SK-N-SH (cell line): ENCODE measurements around the gene SKIDA1. TPM values are rescaled to one million over a fixed set of nuclear protein-coding genes. Genes with fewer than 3 reads are reported as not detected.
"Not testable (repeated sequence)": the region's sequence is repeated elsewhere in the genome, so short reads cannot be mapped to it uniquely, and the experiment has no call there.

Experiments used
- CTCF ChIA-PET: fragments of 300-600, 350-600 bp; formaldehyde crosslinking; extraction: SDS; loops from one replicate; lab custom pipeline; 2021; lab: Yijun Ruan, JAX
- POLR2A ChIA-PET: fragments of 350-600 bp; sonication (Branson Sonifier 250); formaldehyde crosslinking; extraction: SDS; loops from one replicate; lab custom pipeline; 2020; ENCODE audit warnings: antibody characterized with exemption, inconsistent platforms; lab: Yijun Ruan, JAX
- DNase-seq: peaks from one replicate; pipeline ENCODE4 v3.0.0; 2012
- H2AFZ ChIP-seq: fragments of 200-600 bp; sonication (generic); 2 replicates; pipeline ENCODE4 v1.8.1; 2016; ENCODE audit warnings: antibody characterized with exemption, mild to moderate bottlenecking, low read depth
- H3F3A ChIP-seq: fragments of 200-600 bp; sonication (generic); replicated peaks from 2 replicates; pipeline ENCODE3; 2016; ENCODE audit warnings: antibody characterized with exemption, mild to moderate bottlenecking; ENCODE audit not compliant: insufficient read depth
- H3K27ac ChIP-seq, 2 experiments: fragments of 200-500 bp in 1 of 2; fragments of 200-600 bp in 1 of 2; sonication (Bioruptor generic) in 1 of 2; sonication (generic), shearing (Covaris generic) in 1 of 2; 2 replicates each; pipeline versions ENCODE4 v1.5.1 to v1.6.1; 2014 to 2016; ENCODE audit warnings: low read depth in 2 of 2, inconsistent platforms in 1 of 2, low read length in 1 of 2, mild to moderate bottlenecking in 1 of 2, mixed read lengths in 1 of 2
- H3K27me3 ChIP-seq: fragments of 200-600 bp; sonication (generic), shearing (Covaris generic); 2 replicates; pipeline ENCODE4 v1.6.1; 2016; ENCODE audit warnings: mixed run types; ENCODE audit not compliant: insufficient read depth
- H3K36me3 ChIP-seq, 2 experiments: fragments of 200-500 bp in 1 of 2; fragments of 200-600 bp in 1 of 2; sonication (Bioruptor generic) in 1 of 2; sonication (generic) in 1 of 2; replicated peaks in 1 of 2; 2 replicates each; pipeline versions ENCODE3 to v1.5.1; 2014 to 2016; ENCODE audit warnings: low read length in 1 of 2, mild to moderate bottlenecking in 1 of 2; ENCODE audit not compliant: insufficient read depth in 2 of 2, control insufficient read depth in 1 of 2
- H3K4me1 ChIP-seq, 2 experiments: fragments of 200-500 bp in 1 of 2; fragments of 200-600 bp in 1 of 2; sonication (Bioruptor generic) in 1 of 2; sonication (generic), shearing (Covaris generic) in 1 of 2; 2 replicates each; pipeline versions ENCODE4 v1.5.1 to v1.6.1; 2014 to 2016; ENCODE audit warnings: low read depth in 1 of 2, low read length in 1 of 2, mixed run types in 1 of 2; ENCODE audit not compliant: insufficient read depth in 2 of 2, control insufficient read depth in 1 of 2
- H3K4me2 ChIP-seq: fragments of 200-600 bp; sonication (generic), shearing (Covaris generic); 2 replicates; pipeline ENCODE4 v1.6.1; 2017; ENCODE audit warnings: mixed run types
- H3K4me3 ChIP-seq, 2 experiments: fragments of 200-500 bp in 1 of 2; fragments of 200-600 bp in 1 of 2; sonication (Bioruptor generic) in 1 of 2; sonication (generic), shearing (Covaris generic) in 1 of 2; 2 replicates each; pipeline versions ENCODE4 v1.5.1 to v1.8.1; 2014 to 2016; ENCODE audit warnings: low read depth in 2 of 2, inconsistent platforms in 1 of 2, low read length in 1 of 2, mild to moderate bottlenecking in 1 of 2, mixed read lengths in 1 of 2, moderate library complexity in 1 of 2
- H3K79me2 ChIP-seq: fragments of 200-600 bp; sonication (generic); 2 replicates; pipeline ENCODE4 v1.8.1; 2017; ENCODE audit warnings: mild to moderate bottlenecking; ENCODE audit not compliant: insufficient read depth
- H3K9ac ChIP-seq: fragments of 200-600 bp; sonication (generic); 2 replicates; pipeline ENCODE4 v1.6.1; 2017; ENCODE audit warnings: mixed run types
- H3K9me2 ChIP-seq: fragments of 200-600 bp; sonication (generic); 2 replicates; pipeline ENCODE4 v1.6.1; 2017; ENCODE audit warnings: mixed run types
- H3K9me3 ChIP-seq: fragments of 200-600 bp; sonication (generic); 2 replicates; pipeline ENCODE4 v1.6.1; 2017; ENCODE audit warnings: mixed run types, mild to moderate bottlenecking, moderate library complexity
- H4K20me1 ChIP-seq: fragments of 200-600 bp; sonication (generic); 2 replicates; pipeline ENCODE4 v1.6.1; 2017; ENCODE audit warnings: mild to moderate bottlenecking, mixed run types; ENCODE audit not compliant: insufficient read depth
- CHD2 ChIP-seq: fragments of 150-350 bp; IDR thresholded peaks from 2 replicates; pipeline ENCODE4 v1.6.1; 2018; ENCODE audit warnings: low read length; ENCODE audit not compliant: partially characterized antibody
- CTCF ChIP-seq: fragments of 200-600 bp; sonication (generic); IDR thresholded peaks from 2 replicates; pipeline ENCODE4 v1.6.1; 2017; ENCODE audit warnings: antibody characterized with exemption, mild to moderate bottlenecking, moderate library complexity
- EP300 ChIP-seq, 2 experiments: IDR thresholded peaks; 2 replicates each; pipeline versions ENCODE4 v1.4.0 to v1.6.1; 2012; ENCODE audit warnings: borderline replicate concordance in 1 of 2, low read depth in 1 of 2, low read length in 1 of 2
- FOSL2 ChIP-seq: IDR thresholded peaks from 2 replicates; pipeline ENCODE4 v1.4.0; 2012; ENCODE audit warnings: low read depth, mild to moderate bottlenecking, moderate library complexity, borderline replicate concordance
- JUND ChIP-seq: IDR thresholded peaks from 2 replicates; pipeline ENCODE4 v1.4.0; 2012
- MXI1 ChIP-seq: IDR thresholded peaks from 2 replicates; pipeline ENCODE4 v1.6.1; 2012; ENCODE audit warnings: mild to moderate bottlenecking, low read depth, low read length, improper control_type of control experiment
- NFIC ChIP-seq: IDR thresholded peaks from 2 replicates; pipeline ENCODE4 v1.4.0; 2012; ENCODE audit warnings: borderline replicate concordance
- NRF1 ChIP-seq: IDR thresholded peaks from 2 replicates; pipeline ENCODE4 v1.6.1; 2012; ENCODE audit warnings: low read depth, mild to moderate bottlenecking, low read length
- RAD21 ChIP-seq: IDR thresholded peaks from 2 replicates; pipeline ENCODE4 v1.6.1; 2012; ENCODE audit warnings: mild to moderate bottlenecking, low read length
- REST ChIP-seq: IDR thresholded peaks from 2 replicates; pipeline ENCODE4 v1.6.1; 2012; ENCODE audit warnings: mild to moderate bottlenecking, low read depth, low read length, moderate library complexity
- RXRA ChIP-seq: IDR thresholded peaks from 2 replicates; pipeline ENCODE4 v1.4.0; 2012; ENCODE audit warnings: low read depth, mild to moderate bottlenecking, borderline replicate concordance
- USF1 ChIP-seq: IDR thresholded peaks from 2 replicates; pipeline ENCODE4 v1.4.0; 2012; ENCODE audit warnings: low read depth, borderline replicate concordance
- ZBTB33 ChIP-seq: IDR thresholded peaks from 2 replicates; pipeline ENCODE4 v1.4.0; 2012; ENCODE audit warnings: low read depth, borderline replicate concordance
- WGBS: methylation state at CpG from one replicate; pipeline ENCODE4 v1.1.6; 2017; ENCODE audit warnings: low lambda C conversion rate; 5-methylcytosine and 5-hydroxymethylcytosine counted together
- polyA plus RNA-seq, 3 experiments: library from polyadenylated mRNA; depleted of rRNA; stranded (reverse); fragments of >200 nt; gene quantifications; 2 replicates each; pipeline ENCODE4 v1.2.3, GENCODE V29; 2012

The SKIDA1 gene
- polyA plus RNA-seq, 1 of the 3 experiments (the other 2 are of a cell fraction) = 0.38 TPM

- 0 out of 2 replicates have a peak, but pooled peaks have one; percentile 11 for TF ChIP-seq NFIC
- peak; percentile 72; the same call in 1 of the 2 replicates for TF ChIP-seq MXI1
- TF ChIP-seq USF1 = no peak
- no peak for TF ChIP-seq CTCF
- TF ChIP-seq NRF1 = no peak
- 0 out of 2 replicates have a peak, but pooled peaks have one; percentile 17 for TF ChIP-seq RXRA
- no peak for TF ChIP-seq ZBTB33
Measured at GRCh38 chr10:21525367-21526187, at the start of gene SKIDA1 (continued).

- H3K27ac ChIP-seq, H2AFZ ChIP-seq, H3K4me3 ChIP-seq, CTCF ChIA-PET, H3K9me3 ChIP-seq, H3K27me3 ChIP-seq, H3K9ac ChIP-seq, H3K4me2 ChIP-seq, DNase-seq, H3K9me2 ChIP-seq: not testable (repeated sequence)
- 85% methylated on average over 2 of the region's 2 CpGs for WGBS
- H4K20me1 ChIP-seq = peaks cover 72% of the 10 kb centered on the region
- peaks cover 3 to 18% of the 10 kb centered on the region in 2 experiments; a peak in 3 of 4 replicates for H3K4me1 ChIP-seq
- H3F3A ChIP-seq = peaks cover 26% of the 10 kb centered on the region
- POLR2A ChIA-PET = interaction anchor here (1.1 kb wide), 1 partner anchor 49 kb away, joined by 3 read pairs; the partner anchor contains the start of gene SKIDA1
- H3K36me3 ChIP-seq = peaks cover 0 to 32% of the 10 kb centered on the region in 2 experiments
- H3K79me2 ChIP-seq = peaks cover 96% of the 10 kb centered on the region
Measured at GRCh38 chr10:21574514-21574913, 49.0 kb upstream of the SKIDA1 start.

GRCh38 chr10:21572578-21572977, 47.1 kb upstream of the SKIDA1 start:
- POLR2A ChIA-PET = interaction anchor here (0.6 kb wide), 1 partner anchor 14 kb away, joined by 3 read pairs; no protein-coding TSS in a partner anchor
- no peak for TF ChIP-seq NFIC
- TF ChIP-seq JUND = peak; percentile 32; the same call in 1 of the 2 replicates
- no peak for TF ChIP-seq REST
- TF ChIP-seq FOSL2 = peak; percentile 62; the same call in 1 of the 2 replicates
- peak; percentile 27; the same call in 1 of the 2 replicates for TF ChIP-seq RXRA
- TF ChIP-seq EP300 (IDR thresholded peaks at IDR 0.05; ENCODE audit: borderline replicate concordance in 1 of 2, low read depth in 1 of 2, low read length in 1 of 2) = no peak
- no peak for TF ChIP-seq RAD21
- no peak for TF ChIP-seq CHD2

More at GRCh38 chr10:21572578-21572977, 47.1 kb upstream of the SKIDA1 start:
- 72% methylated on average over 3 of the region's 3 CpGs for WGBS
- no peak overlapping the region for H3K4me3 ChIP-seq
- no peak overlapping the region for H2AFZ ChIP-seq
- no peaks in the 10 kb centered on the region for H3K9me3 ChIP-seq
- CTCF ChIA-PET = no interaction called here
- H3K79me2 ChIP-seq = peaks cover 96% of the 10 kb centered on the region
- H3K36me3 ChIP-seq = peaks cover 0 to 24% of the 10 kb centered on the region in 2 experiments
- H3K4me2 ChIP-seq = no peak overlapping the region
- peak overlapping the region in 1 of 2 experiments; percentile 47; a peak in 2 of 4 replicates for H3K27ac ChIP-seq
- no peaks in the 10 kb centered on the region for H3K27me3 ChIP-seq
- no peak overlapping the region for H3K9ac ChIP-seq
- H3F3A ChIP-seq = peaks cover 16% of the 10 kb centered on the region
- H4K20me1 ChIP-seq = peaks cover 77% of the 10 kb centered on the region
- no peaks in the 10 kb centered on the region for H3K9me2 ChIP-seq
- H3K4me1 ChIP-seq = peaks cover 3 to 18% of the 10 kb centered on the region in 2 experiments; a peak in 3 of 4 replicates
- DNase-seq = no peak
